HepG2 (cell line): ENCODE data around the gene CDR2L. TPM values are rescaled to one million over a fixed set of nuclear protein-coding genes. Genes with fewer than 3 reads are reported as not detected.

ENCODE experiments used
- ATF7 ChIP-seq, 2 experiments: fragments of 450-650 bp in 1 of 2; sonication (generic) in 1 of 2; formaldehyde crosslinking in 1 of 2; IDR thresholded peaks; 2 replicates each; pipeline versions ENCODE4 v1.4.0 to v1.6.1; 2016 to 2020; ENCODE audit warnings: antibody characterized with exemption in 1 of 2, mild to moderate bottlenecking in 1 of 2, missing genetic modification reagents in 1 of 2
- CBX1 ChIP-seq: IDR thresholded peaks from one replicate; pipeline ENCODE4 v1.6.1; 2016; ENCODE audit warnings: antibody characterized with exemption, low read depth
- CCDC6 ChIP-seq: sonication (generic); formaldehyde crosslinking; IDR thresholded peaks from 2 replicates; pipeline ENCODE4 v1.8.1; 2022; ENCODE audit warnings: mild to moderate bottlenecking, missing genetic modification reagents, moderate library complexity
- CENPT ChIP-seq: sonication (generic); formaldehyde crosslinking; IDR thresholded peaks from 2 replicates; pipeline ENCODE4 v1.8.0; 2022; ENCODE audit warnings: low read depth, mild to moderate bottlenecking, moderate library complexity, missing genetic modification reagents
- CTCF ChIP-seq: sonication (generic); formaldehyde crosslinking; IDR thresholded peaks from 2 replicates; pipeline ENCODE4 v1.5.0; 2020; ENCODE audit warnings: mild to moderate bottlenecking, missing genetic modification reagents, moderate library complexity
- DMTF1 ChIP-seq: sonication (generic); formaldehyde crosslinking; IDR thresholded peaks from 2 replicates; pipeline ENCODE4 v1.4.0; 2020; ENCODE audit warnings: mild to moderate bottlenecking, missing genetic modification reagents
- IKZF4 ChIP-seq: sonication (generic); formaldehyde crosslinking; IDR thresholded peaks from 2 replicates; pipeline ENCODE4 v1.5.1; 2020; ENCODE audit warnings: borderline replicate concordance, mild to moderate bottlenecking, low read depth, missing genetic modification reagents; ENCODE audit errors: not compliant biosample characterization
- MLXIP ChIP-seq: sonication (generic); formaldehyde crosslinking; IDR thresholded peaks from 2 replicates; pipeline ENCODE4 v1.9.0; 2021; ENCODE audit warnings: missing genetic modification reagents, borderline replicate concordance
- NFIB ChIP-seq: sonication (generic); formaldehyde crosslinking; IDR thresholded peaks from 2 replicates; pipeline ENCODE4 v1.9.0; 2021; ENCODE audit warnings: missing genetic modification reagents, mild to moderate bottlenecking, borderline replicate concordance
- NFYC ChIP-seq: IDR thresholded peaks from 2 replicates; pipeline ENCODE4 v1.6.1; 2016; ENCODE audit warnings: missing genetic modification reagents, missing compliant biosample characterization
- RAD51 ChIP-seq: fragments of 450-650 bp; IDR thresholded peaks from 2 replicates; pipeline ENCODE4 v1.6.1; 2016; ENCODE audit warnings: borderline replicate concordance
- SMAD3 ChIP-seq: sonication (generic); formaldehyde crosslinking; IDR thresholded peaks from 2 replicates; pipeline ENCODE4 v1.4.0; 2020; ENCODE audit warnings: missing genetic modification reagents
- TBL1XR1 ChIP-seq: fragments of 150-350 bp; IDR thresholded peaks from 2 replicates; pipeline ENCODE4 v1.6.1; 2014; ENCODE audit warnings: borderline replicate concordance, low read length; ENCODE audit not compliant: partially characterized antibody
- ZNF235 ChIP-seq: sonication (generic); formaldehyde crosslinking; IDR thresholded peaks from 2 replicates; pipeline ENCODE4 v1.8.1; 2023; ENCODE audit warnings: mild to moderate bottlenecking, missing genetic modification reagents, borderline replicate concordance
- ZNF275 ChIP-seq: sonication (generic); formaldehyde crosslinking; IDR thresholded peaks from 2 replicates; pipeline ENCODE4 v1.8.0; 2022; ENCODE audit warnings: missing genetic modification reagents, mild to moderate bottlenecking, inconsistent platforms, borderline replicate concordance
- ZNF331 ChIP-seq: sonication (generic); formaldehyde crosslinking; IDR thresholded peaks from 2 replicates; pipeline ENCODE4 v1.4.0; 2020; ENCODE audit warnings: missing genetic modification reagents
- ZNF589 ChIP-seq: sonication (generic); formaldehyde crosslinking; conservative IDR thresholded peaks from 2 replicates; pipeline ENCODE4 v1.8.0; 2022; ENCODE audit warnings: mild to moderate bottlenecking, moderate library complexity, missing genetic modification reagents
- ZNF720 ChIP-seq: sonication (generic); formaldehyde crosslinking; IDR thresholded peaks from 2 replicates; pipeline ENCODE4 v1.4.0; 2020; ENCODE audit warnings: missing genetic modification reagents
- ZNF878 ChIP-seq: sonication (generic); formaldehyde crosslinking; IDR thresholded peaks from 2 replicates; pipeline ENCODE4 v1.8.1; 2023; ENCODE audit warnings: mild to moderate bottlenecking, missing genetic modification reagents, moderate library complexity
- ZSCAN5A ChIP-seq: sonication (generic); formaldehyde crosslinking; IDR thresholded peaks from 2 replicates; pipeline ENCODE4 v1.8.0; 2022; ENCODE audit warnings: mild to moderate bottlenecking, missing genetic modification reagents, borderline replicate concordance
- polyA plus RNA-seq, 8 experiments: library from polyadenylated mRNA; depleted of rRNA in 3 of 8; stranded (reverse) in 7 of 8; unstranded in 1 of 8; fragments of >200 nt; fragmentation: Illumina TruSeq in 4 of 8; extraction: Trizol in 4 of 8; gene quantifications; 2 replicates each; pipeline versions ENCODE4 v1.2.1 to v1.2.3, GENCODE V29; 2011 to 2016; ENCODE audit warnings: low read depth in 4 of 8, missing spikeins in 1 of 8, mixed read lengths in 1 of 8; ENCODE audit not compliant: insufficient read depth in 1 of 8
- total RNA-seq, 5 experiments: library from RNA; depleted of rRNA; stranded (reverse); fragments of >200 nt; fragmentation: Illumina TruSeq; extraction: Trizol; gene quantifications; 2 replicates each; pipeline ENCODE4 v1.2.3, GENCODE V29; 2016; ENCODE audit warnings: low read depth in 1 of 5

The CDR2L gene
- total and polyA plus RNA-seq, 2 of the 13 experiments (the other 11 are each of a cell fraction or from before 2014, with no cell fraction given) = 1.9 to 2.1 TPM

- TF ChIP-seq CTCF (CRISPR knock-in tag) (peak; percentile 37; the same call in 1 of the 2 replicates), ATF7 (IDR thresholded peaks at IDR 0.05) (no peak), ATF7 (CRISPR knock-in tag; IDR thresholded peaks at IDR 0.05) (no peak), NFYC (CRISPR knock-in tag) (peak; percentile 77), MLXIP (CRISPR knock-in tag) (no peak), SMAD3 (CRISPR knock-in tag) (no peak), ZNF878 (CRISPR knock-in tag) (no peak), ZNF589 (CRISPR knock-in tag) (no peak), ZSCAN5A (CRISPR knock-in tag) (no peak), NFIB (no peak), ZNF331 (CRISPR knock-in tag) (0 out of 2 replicates have a peak, but pooled peaks have one; percentile 31), RAD51 (no peak), TBL1XR1 (no peak), CENPT (CRISPR knock-in tag) (no peak; the same call in 1 of the 2 replicates), DMTF1 (no peak), CCDC6 (peak; percentile 68; the same call in 1 of the 2 replicates), CBX1 (no peak), ZNF720 (CRISPR knock-in tag) (no peak), ZNF275 (CRISPR knock-in tag) (no peak), IKZF4 (CRISPR knock-in tag) (no peak), ZNF235 (CRISPR knock-in tag) (no peak)
Observed at GRCh38 chr17:74987418-74987908, at the start of gene CDR2L (continued).
